K562 (cell line): ENCODE data around the gene MRAP2. TPM values are rescaled to one million over a fixed set of nuclear protein-coding genes. Genes with fewer than 3 reads are reported as not detected.

Source experiments
- ARID1B ChIP-seq: fragments of 450-650 bp; IDR thresholded peaks from 2 replicates; pipeline ENCODE4 v1.6.1; 2016; ENCODE audit warnings: antibody characterized with exemption, mild to moderate bottlenecking, inconsistent platforms
- BRF1 ChIP-seq: IDR thresholded peaks from 3 replicates; pipeline ENCODE4 v1.6.1; 2011; ENCODE audit warnings: borderline replicate concordance, mild to moderate bottlenecking; ENCODE audit not compliant: insufficient read length; ENCODE audit errors: extremely low read depth
- CBX5 ChIP-seq: IDR thresholded peaks from 2 replicates; pipeline ENCODE4 v1.6.1; 2014; ENCODE audit warnings: low read depth, borderline replicate concordance
- CHAMP1 ChIP-seq: fragments of 450-650 bp; IDR thresholded peaks from 2 replicates; pipeline ENCODE4 v1.6.1; 2016; ENCODE audit warnings: mild to moderate bottlenecking
- CHD4 ChIP-seq: fragments of 200-600 bp; sonication (generic); IDR thresholded peaks from 3 replicates; pipeline ENCODE4 v1.6.1; 2012; ENCODE audit warnings: low read depth, mild to moderate bottlenecking, mixed read lengths, low read length, inconsistent platforms; ENCODE audit not compliant: insufficient read depth, insufficient replicate concordance, poor library complexity, severe bottlenecking
- E2F6 ChIP-seq, 2 experiments: IDR thresholded peaks; 2 replicates each; pipeline ENCODE4 v1.6.1; 2011; ENCODE audit warnings: borderline replicate concordance in 1 of 2, control low read depth in 1 of 2, low read depth in 1 of 2, low read length in 1 of 2, mild to moderate bottlenecking in 1 of 2, mixed read lengths in 1 of 2, moderate library complexity in 1 of 2; ENCODE audit not compliant: insufficient read depth in 1 of 2, insufficient read length in 1 of 2, poor library complexity in 1 of 2, severe bottlenecking in 1 of 2; ENCODE audit errors: extremely low read depth in 1 of 2
- ETS1 ChIP-seq: conservative IDR thresholded peaks from 2 replicates; pipeline ENCODE4 v1.6.1; 2011; ENCODE audit warnings: low read depth, mild to moderate bottlenecking, low read length; ENCODE audit not compliant: control insufficient read depth
- FOXJ3 ChIP-seq: sonication (generic); formaldehyde crosslinking; IDR thresholded peaks from 2 replicates; pipeline ENCODE4 v1.4.0; 2020; ENCODE audit warnings: mild to moderate bottlenecking, missing genetic modification reagents
- FOXP1 ChIP-seq: sonication (generic); formaldehyde crosslinking; IDR thresholded peaks from 2 replicates; pipeline ENCODE4 v1.8.0; 2022; ENCODE audit warnings: mild to moderate bottlenecking, missing genetic modification reagents
- IRF1 ChIP-seq: sonication (generic); formaldehyde crosslinking; IDR thresholded peaks from 2 replicates; pipeline ENCODE4 v1.8.0; 2022; ENCODE audit warnings: missing genetic modification reagents, mild to moderate bottlenecking, borderline replicate concordance
- MTA3 ChIP-seq: fragments of 450-650 bp; formaldehyde crosslinking; IDR thresholded peaks from 2 replicates; pipeline ENCODE4 v1.6.1; 2017; ENCODE audit warnings: mild to moderate bottlenecking, borderline replicate concordance
- MYC ChIP-seq, 2 experiments: fragments of 250-450 bp in 1 of 2; sonication (Bioruptor Pico) in 1 of 2; IDR thresholded peaks; 2 replicates each; pipeline versions ENCODE4 v1.5.1 to v1.6.1; 2012 to 2021; ENCODE audit warnings: low read depth in 2 of 2, borderline replicate concordance in 1 of 2, improper control_type of control experiment in 1 of 2, low read length in 1 of 2, mild to moderate bottlenecking in 1 of 2, moderate library complexity in 1 of 2
- NFE2 ChIP-seq: IDR thresholded peaks from 2 replicates; pipeline ENCODE4 v1.6.1; 2014; ENCODE audit warnings: antibody characterized with exemption, low read depth
- PRPF4 ChIP-seq: fragments of 200-400 bp; formaldehyde crosslinking; IDR thresholded peaks from one replicate; pipeline ENCODE4 v1.6.1; 2017; ENCODE audit warnings: low read length, low read depth, mild to moderate bottlenecking; ENCODE audit not compliant: insufficient read depth, poor library complexity, severe bottlenecking
- SMARCA4 ChIP-seq: fragments of 450-650 bp; IDR thresholded peaks from 2 replicates; pipeline ENCODE4 v1.6.1; 2016
- TOE1 ChIP-seq, 2 experiments: fragments of 450-650 bp in 1 of 2; sonication (generic) in 1 of 2; formaldehyde crosslinking in 1 of 2; IDR thresholded peaks; 2 replicates each; pipeline versions ENCODE4 v1.7.1 to v1.8.0; 2016 to 2022; ENCODE audit warnings: borderline replicate concordance in 2 of 2, mild to moderate bottlenecking in 2 of 2, antibody characterized with exemption in 1 of 2, inconsistent platforms in 1 of 2, low read depth in 1 of 2, missing genetic modification reagents in 1 of 2, moderate library complexity in 1 of 2
- ZFP30 ChIP-seq: fragments of 250-450 bp; sonication (Bioruptor Pico); IDR thresholded peaks from 2 replicates; pipeline ENCODE4 v1.8.0; 2022; ENCODE audit warnings: moderate library complexity, mild to moderate bottlenecking, inconsistent platforms, borderline replicate concordance
- ZKSCAN3 ChIP-seq: fragments of 250-450 bp; sonication (Bioruptor Pico); IDR thresholded peaks from 2 replicates; pipeline ENCODE4 v1.4.0; 2020
- ZNF347 ChIP-seq: fragments of 450-650 bp; formaldehyde crosslinking; IDR thresholded peaks from 2 replicates; pipeline ENCODE4 v1.4.0; 2020; ENCODE audit warnings: low read depth, mild to moderate bottlenecking, moderate library complexity
- polyA plus RNA-seq, 8 experiments: library from polyadenylated mRNA; depleted of rRNA in 4 of 8; stranded (reverse) in 5 of 8; unstranded in 3 of 8; fragments of >200 nt; fragmentation: Nextera tagmentation in 2 of 8; fragmentation: Illumina TruSeq in 1 of 8; extraction: Ambion mirVana in 2 of 8; extraction: Trizol in 1 of 8; gene quantifications; 2 replicates each; pipeline versions ENCODE4 v1.2.1 to v1.2.3, GENCODE V29; 2011 to 2014; ENCODE audit warnings: inconsistent platforms in 1 of 8, missing spikeins in 1 of 8
- total RNA-seq, 7 experiments: library from RNA; depleted of rRNA in 6 of 7; stranded (reverse); fragments of >200 nt in 6 of 7; fragmentation: Illumina TruSeq in 2 of 7; extraction: Trizol in 2 of 7; gene quantifications; 2 replicates each; pipeline versions ENCODE4 v1.2.1 to v1.2.3, GENCODE V29; 2011 to 2021; ENCODE audit warnings: low replicate concordance in 1 of 7

Gene MRAP2
- total and polyA plus RNA-seq, 9 of the 15 experiments (the other 6 are each of a cell fraction or from before 2014, with no cell fraction given), result 5.9 to 38.9 (median 9.3) TPM

GRCh38 chr6:84137051-84137375 lies 103.4 kb downstream of the MRAP2 start (continued):
- TF ChIP-seq BRF1 (no peak), CHD4 (no peak), FOXP1 (CRISPR knock-in tag) (no peak), TOE1 (IDR thresholded peaks at IDR 0.05; ENCODE audit: borderline replicate concordance) (no peak), TOE1 (CRISPR knock-in tag; IDR thresholded peaks at IDR 0.05; ENCODE audit: borderline replicate concordance, low read depth) (no peak), ZNF347 (no peak), ARID1B (peak; percentile 57; the same call in 1 of the 2 replicates), IRF1 (CRISPR knock-in tag) (no peak), E2F6 (IDR thresholded peaks at IDR 0.05; ENCODE audit: borderline replicate concordance in 1 of 2, extremely low read depth in 1 of 2, insufficient read depth in 1 of 2, insufficient read length in 1 of 2, low read depth in 1 of 2, low read length in 1 of 2, poor library complexity in 1 of 2, severe bottlenecking in 1 of 2) (peak in 1 of 2 experiments; percentile 26), FOXJ3 (CRISPR knock-in tag) (no peak), ZKSCAN3 (CRISPR knock-in tag) (no peak), PRPF4 (no peak), CBX5 (no peak), NFE2 (peak; percentile 91), ZFP30 (no peak), ETS1 (no peak), MYC (IDR thresholded peaks at IDR 0.05; ENCODE audit: low read depth, low read length) (0 out of 2 replicates have a peak, but pooled peaks have one; percentile 20), MYC (CRISPR knock-in tag; IDR thresholded peaks at IDR 0.05; ENCODE audit: borderline replicate concordance, low read depth) (no peak), MTA3 (0 out of 2 replicates have a peak, but pooled peaks have one; percentile 51), SMARCA4 (peak; percentile 78), CHAMP1 (0 out of 2 replicates have a peak, but pooled peaks have one; percentile 15)
